ENCODE results near the gene MYO5B.

GRCh38 chr18:49988733-49989132, 206.2 kb downstream of the MYO5B start:
- TF ChIP-seq, protein P1, sequence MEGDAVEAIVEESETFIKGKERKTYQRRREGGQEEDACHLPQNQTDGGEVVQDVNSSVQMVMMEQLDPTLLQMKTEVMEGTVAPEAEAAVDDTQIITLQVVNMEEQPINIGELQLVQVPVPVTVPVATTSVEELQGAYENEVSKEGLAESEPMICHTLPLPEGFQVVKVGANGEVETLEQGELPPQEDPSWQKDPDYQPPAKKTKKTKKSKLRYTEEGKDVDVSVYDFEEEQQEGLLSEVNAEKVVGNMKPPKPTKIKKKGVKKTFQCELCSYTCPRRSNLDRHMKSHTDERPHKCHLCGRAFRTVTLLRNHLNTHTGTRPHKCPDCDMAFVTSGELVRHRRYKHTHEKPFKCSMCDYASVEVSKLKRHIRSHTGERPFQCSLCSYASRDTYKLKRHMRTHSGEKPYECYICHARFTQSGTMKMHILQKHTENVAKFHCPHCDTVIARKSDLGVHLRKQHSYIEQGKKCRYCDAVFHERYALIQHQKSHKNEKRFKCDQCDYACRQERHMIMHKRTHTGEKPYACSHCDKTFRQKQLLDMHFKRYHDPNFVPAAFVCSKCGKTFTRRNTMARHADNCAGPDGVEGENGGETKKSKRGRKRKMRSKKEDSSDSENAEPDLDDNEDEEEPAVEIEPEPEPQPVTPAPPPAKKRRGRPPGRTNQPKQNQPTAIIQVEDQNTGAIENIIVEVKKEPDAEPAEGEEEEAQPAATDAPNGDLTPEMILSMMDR (IDR thresholded peaks at IDR 0.05; ENCODE audit: low read depth, low read length, missing input control) = no peak
- TF ChIP-seq, protein P2, sequence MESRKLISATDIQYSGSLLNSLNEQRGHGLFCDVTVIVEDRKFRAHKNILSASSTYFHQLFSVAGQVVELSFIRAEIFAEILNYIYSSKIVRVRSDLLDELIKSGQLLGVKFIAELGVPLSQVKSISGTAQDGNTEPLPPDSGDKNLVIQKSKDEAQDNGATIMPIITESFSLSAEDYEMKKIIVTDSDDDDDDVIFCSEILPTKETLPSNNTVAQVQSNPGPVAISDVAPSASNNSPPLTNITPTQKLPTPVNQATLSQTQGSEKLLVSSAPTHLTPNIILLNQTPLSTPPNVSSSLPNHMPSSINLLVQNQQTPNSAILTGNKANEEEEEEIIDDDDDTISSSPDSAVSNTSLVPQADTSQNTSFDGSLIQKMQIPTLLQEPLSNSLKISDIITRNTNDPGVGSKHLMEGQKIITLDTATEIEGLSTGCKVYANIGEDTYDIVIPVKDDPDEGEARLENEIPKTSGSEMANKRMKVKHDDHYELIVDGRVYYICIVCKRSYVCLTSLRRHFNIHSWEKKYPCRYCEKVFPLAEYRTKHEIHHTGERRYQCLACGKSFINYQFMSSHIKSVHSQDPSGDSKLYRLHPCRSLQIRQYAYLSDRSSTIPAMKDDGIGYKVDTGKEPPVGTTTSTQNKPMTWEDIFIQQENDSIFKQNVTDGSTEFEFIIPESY (IDR thresholded peaks at IDR 0.05) = no peak
- TF ChIP-seq FOXA2 (IDR thresholded peaks at IDR 0.05) = no peak
- TF ChIP-seq RAD21 (IDR thresholded peaks at IDR 0.05) = no peak
- TF ChIP-seq REST (IDR thresholded peaks at IDR 0.05) = no peak

Data from liver (tissue), 3 donors.